ENCODE data around the gene PPFIA3.

DNA sequence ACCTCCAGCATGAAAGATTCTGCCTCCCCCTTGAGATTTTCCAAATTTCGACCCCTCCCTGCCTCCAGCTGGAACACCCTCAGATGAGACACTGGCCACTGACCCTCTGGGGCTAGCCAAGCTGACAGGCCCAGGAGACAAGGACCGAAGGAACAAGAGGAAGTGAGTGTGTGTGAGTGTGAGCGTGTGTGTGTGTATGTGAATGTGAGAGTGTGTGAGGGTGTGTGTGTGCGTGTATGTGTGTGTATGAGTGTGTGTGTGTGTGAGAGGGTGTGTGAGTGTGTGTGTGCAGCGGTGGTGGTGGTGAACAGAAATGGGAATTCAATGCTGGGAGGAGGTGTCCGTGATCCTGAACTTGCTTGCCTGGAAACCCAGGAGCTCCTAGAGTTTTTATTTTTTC lies 22.0 kb downstream of the PPFIA3 start:
- TF ChIP-seq TAF1 (IDR thresholded peaks at IDR 0.05; ENCODE audit: low read depth) (no peak), RAD21 (IDR thresholded peaks at IDR 0.05; ENCODE audit: low read depth) (no peak), CEBPB (IDR thresholded peaks at IDR 0.05) (no peak), REST (IDR thresholded peaks at IDR 0.05; ENCODE audit: low read depth) (no peak), YY1 (IDR thresholded peaks at IDR 0.05; ENCODE audit: low read depth) (no peak), TCF12 (IDR thresholded peaks at IDR 0.05; ENCODE audit: low read depth) (no peak), NFIC (IDR thresholded peaks at IDR 0.05) (no peak), CREB1 (IDR thresholded peaks at IDR 0.05; ENCODE audit: low read depth) (no peak), ZBTB7A (IDR thresholded peaks at IDR 0.05; ENCODE audit: low read depth) (no peak), EP300 (IDR thresholded peaks at IDR 0.05; ENCODE audit: borderline replicate concordance) (no peak), FOXM1 (IDR thresholded peaks at IDR 0.05; ENCODE audit: borderline replicate concordance, low read depth) (no peak)
- TF ChIP-seq, protein P1, sequence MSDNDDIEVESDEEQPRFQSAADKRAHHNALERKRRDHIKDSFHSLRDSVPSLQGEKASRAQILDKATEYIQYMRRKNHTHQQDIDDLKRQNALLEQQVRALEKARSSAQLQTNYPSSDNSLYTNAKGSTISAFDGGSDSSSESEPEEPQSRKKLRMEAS (IDR thresholded peaks at IDR 0.05) = no peak
